Gastrocnemius medialis (tissue), 4 donors: ENCODE results near the gene LRRC8C.

Experiments
- POLR2A ChIP-seq, 2 donors: fragments of 450-650 bp; IDR thresholded peaks; one replicate each; pipeline ENCODE4 v1.6.1; 2017; ENCODE audit warnings: antibody characterized with exemption in 2 of 2, mild to moderate bottlenecking in 2 of 2, moderate library complexity in 2 of 2
- TF ChIP-seq, protein P1 (sequence below), 5 experiments: fragments of 450-650 bp in 3 of 5; fragments of 200-600 bp in 2 of 5; sonication (generic) in 2 of 5; IDR thresholded peaks in 4 of 5; conservative IDR thresholded peaks in 1 of 5; 1 replicate in 4 of 5; 2 replicates in 1 of 5; pipeline ENCODE4 v1.5.1; 2016 to 2019; ENCODE audit warnings: antibody characterized with exemption in 5 of 5, mild to moderate bottlenecking in 3 of 5, moderate library complexity in 3 of 5

DNA sequence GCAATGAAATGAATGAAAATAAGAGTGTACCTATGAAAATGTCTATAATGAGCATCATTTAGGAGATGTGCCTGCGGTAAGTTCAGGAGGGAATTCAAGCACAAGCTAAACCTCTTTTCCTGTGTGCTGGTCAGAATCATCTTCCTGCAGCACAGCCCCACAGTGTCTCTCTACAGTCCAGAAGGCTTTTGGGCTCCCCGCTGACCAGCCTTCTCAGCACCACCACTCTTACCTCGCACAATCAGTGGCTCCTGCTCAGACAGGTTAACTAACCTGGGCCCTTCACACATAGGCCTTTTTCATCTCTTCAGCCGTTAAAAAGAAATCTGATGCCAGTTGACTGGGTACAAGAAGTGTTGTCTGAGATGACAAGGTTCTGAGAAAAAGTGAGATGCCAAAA is 57.7 kb downstream of the LRRC8C start:
- TF ChIP-seq, protein P1, sequence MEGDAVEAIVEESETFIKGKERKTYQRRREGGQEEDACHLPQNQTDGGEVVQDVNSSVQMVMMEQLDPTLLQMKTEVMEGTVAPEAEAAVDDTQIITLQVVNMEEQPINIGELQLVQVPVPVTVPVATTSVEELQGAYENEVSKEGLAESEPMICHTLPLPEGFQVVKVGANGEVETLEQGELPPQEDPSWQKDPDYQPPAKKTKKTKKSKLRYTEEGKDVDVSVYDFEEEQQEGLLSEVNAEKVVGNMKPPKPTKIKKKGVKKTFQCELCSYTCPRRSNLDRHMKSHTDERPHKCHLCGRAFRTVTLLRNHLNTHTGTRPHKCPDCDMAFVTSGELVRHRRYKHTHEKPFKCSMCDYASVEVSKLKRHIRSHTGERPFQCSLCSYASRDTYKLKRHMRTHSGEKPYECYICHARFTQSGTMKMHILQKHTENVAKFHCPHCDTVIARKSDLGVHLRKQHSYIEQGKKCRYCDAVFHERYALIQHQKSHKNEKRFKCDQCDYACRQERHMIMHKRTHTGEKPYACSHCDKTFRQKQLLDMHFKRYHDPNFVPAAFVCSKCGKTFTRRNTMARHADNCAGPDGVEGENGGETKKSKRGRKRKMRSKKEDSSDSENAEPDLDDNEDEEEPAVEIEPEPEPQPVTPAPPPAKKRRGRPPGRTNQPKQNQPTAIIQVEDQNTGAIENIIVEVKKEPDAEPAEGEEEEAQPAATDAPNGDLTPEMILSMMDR (IDR thresholded peaks at IDR 0.05 in 4 of 5, conservative IDR thresholded peaks at IDR 0.05 in 1 of 5) = no peak
- no peak for TF ChIP-seq POLR2A (IDR thresholded peaks at IDR 0.05)
